IMR-90 (cell line): ENCODE measurements around the gene SGPL1. TPM values are rescaled to one million over a fixed set of nuclear protein-coding genes. Genes with fewer than 3 reads are reported as not detected.

Experiments used
- ATAC-seq: fragments of 200-7000 bp; cut with Tn5 transposase; 2 replicates; pipeline ENCODE4 v1.9.1; 2020; ENCODE audit warnings: low read depth, mild to moderate bottlenecking, moderate library complexity
- BruUV-seq: library from RNA; stranded (reverse); fragments of 400-500 nt; replicated peaks from 2 replicates; lab custom pipeline; 2021; lab: Mats Ljungman, UMichigan
- CTCF ChIA-PET: fragments of 300-600 bp; formaldehyde crosslinking; extraction: SDS; loops from one replicate; lab custom pipeline; 2021; ENCODE audit warnings: antibody characterized with exemption; lab: Yijun Ruan, JAX
- POLR2A ChIA-PET: fragments of 300-600 bp; sonication (Branson Sonifier 250); formaldehyde crosslinking; loops from one replicate; lab custom pipeline; 2022; ENCODE audit warnings: antibody characterized with exemption; ENCODE audit not compliant: unreplicated experiment; lab: Charles Lee
- DNase-seq: peaks from one replicate; pipeline ENCODE4 v3.0.0; 2013
- H2AFZ ChIP-seq: replicated peaks from 2 replicates; pipeline ENCODE3; 2013; ENCODE audit warnings: low read length, mild to moderate bottlenecking; ENCODE audit not compliant: poor library complexity
- H2AK5ac ChIP-seq: 2 replicates; pipeline ENCODE4 v1.6.1; 2013; ENCODE audit warnings: low read depth, low read length, inconsistent platforms
- H2AK9ac ChIP-seq: replicated peaks from 2 replicates; pipeline ENCODE3; 2013; ENCODE audit warnings: mild to moderate bottlenecking, low read depth, low read length, moderate library complexity; ENCODE audit not compliant: poor library complexity
- H2BK120ac ChIP-seq: 2 replicates; pipeline ENCODE4 v1.6.1; 2013; ENCODE audit warnings: low read depth, low read length, inconsistent platforms
- H2BK15ac ChIP-seq: 3 replicates; pipeline ENCODE4 v1.6.1; 2013; ENCODE audit warnings: low read depth, low read length, inconsistent platforms
- H2BK20ac ChIP-seq: 2 replicates; pipeline ENCODE4 v1.6.1; 2013; ENCODE audit warnings: low read depth, mild to moderate bottlenecking, inconsistent platforms, low read length, moderate library complexity
- H2BK5ac ChIP-seq: 2 replicates; pipeline ENCODE4 v1.6.1; 2013; ENCODE audit warnings: mild to moderate bottlenecking, low read depth, low read length, inconsistent platforms; ENCODE audit not compliant: poor library complexity, severe bottlenecking
- H3K14ac ChIP-seq: replicated peaks from 2 replicates; pipeline ENCODE4 v1.6.1; 2013; ENCODE audit warnings: low read depth, low read length, inconsistent platforms
- H3K18ac ChIP-seq: 2 replicates; pipeline ENCODE4 v1.6.1; 2013; ENCODE audit warnings: low read depth, low read length, control low read depth
- H3K23ac ChIP-seq: 2 replicates; pipeline ENCODE4 v1.6.1; 2013; ENCODE audit warnings: low read depth, low read length, inconsistent platforms
- H3K27ac ChIP-seq: 2 replicates; pipeline ENCODE4 v1.5.1; 2013; ENCODE audit warnings: mild to moderate bottlenecking, control low read depth, low read length; ENCODE audit not compliant: insufficient read depth
- H3K27me3 ChIP-seq: 2 replicates; pipeline ENCODE4 v1.6.1; 2013; ENCODE audit warnings: low read length; ENCODE audit not compliant: control insufficient read depth, insufficient read depth
- H3K36me3 ChIP-seq: 2 replicates; pipeline ENCODE4 v1.6.1; 2013; ENCODE audit warnings: low read length, mixed read lengths; ENCODE audit not compliant: control insufficient read depth, insufficient read depth
- H3K4ac ChIP-seq: 2 replicates; pipeline ENCODE4 v1.6.1; 2013; ENCODE audit warnings: low read depth, low read length, inconsistent platforms
- H3K4me1 ChIP-seq: 2 replicates; pipeline ENCODE4 v1.6.1; 2013; ENCODE audit warnings: low read length, mixed read lengths; ENCODE audit not compliant: control insufficient read depth, insufficient read depth
- H3K4me2 ChIP-seq: 2 replicates; pipeline ENCODE4 v1.6.1; 2013; ENCODE audit warnings: low read depth, mild to moderate bottlenecking, control low read depth, low read length, moderate library complexity
- H3K4me3 ChIP-seq: 2 replicates; pipeline ENCODE4 v1.5.1; 2013; ENCODE audit warnings: low read depth, mild to moderate bottlenecking, control low read depth, low read length, moderate library complexity; ENCODE audit not compliant: insufficient read depth
- H3K56ac ChIP-seq: 2 replicates; pipeline ENCODE4 v1.6.1; 2013; ENCODE audit warnings: low read length, inconsistent platforms; ENCODE audit not compliant: insufficient read depth; ENCODE audit errors: extremely low read depth
- H3K79me1 ChIP-seq, 2 experiments: 2 replicates each; pipeline ENCODE4 v1.6.1; 2013; ENCODE audit warnings: low read length in 2 of 2, inconsistent platforms in 1 of 2, low read depth in 1 of 2
- H3K9ac ChIP-seq: 2 replicates; pipeline ENCODE4 v1.6.1; 2013; ENCODE audit warnings: low read depth, low read length, control low read depth
- H3K9me1 ChIP-seq: 2 replicates; pipeline ENCODE4 v1.6.1; 2013; ENCODE audit warnings: low read length, inconsistent platforms; ENCODE audit not compliant: insufficient read depth
- H3K9me3 ChIP-seq: 2 replicates; pipeline ENCODE4 v1.6.1; 2013; ENCODE audit warnings: low read length; ENCODE audit not compliant: control insufficient read depth, insufficient read depth
- H4K20me1 ChIP-seq: 2 replicates; pipeline ENCODE4 v1.6.1; 2013; ENCODE audit warnings: low read length, inconsistent platforms; ENCODE audit not compliant: insufficient read depth
- H4K5ac ChIP-seq: 2 replicates; pipeline ENCODE4 v1.6.1; 2013; ENCODE audit warnings: mild to moderate bottlenecking, low read depth, low read length, control low read depth
- H4K8ac ChIP-seq, 2 experiments: 2 replicates each; pipeline ENCODE4 v1.6.1; 2013; ENCODE audit warnings: low read depth in 2 of 2, low read length in 2 of 2, control low read depth in 1 of 2, inconsistent platforms in 1 of 2
- H4K91ac ChIP-seq: 2 replicates; pipeline ENCODE4 v1.6.1; 2013; ENCODE audit warnings: low read depth, low read length, inconsistent platforms; ENCODE audit not compliant: insufficient read depth
- BHLHE40 ChIP-seq: fragments of 150-350 bp; IDR thresholded peaks from 2 replicates; pipeline ENCODE4 v1.6.1; 2016; ENCODE audit warnings: mild to moderate bottlenecking, low read depth, low read length
- CEBPB ChIP-seq: IDR thresholded peaks from 2 replicates; pipeline ENCODE4 v1.6.1; 2012; ENCODE audit warnings: low read depth, low read length, improper control_type of control experiment
- CHD1 ChIP-seq: IDR thresholded peaks from 2 replicates; pipeline ENCODE4 v1.6.1; 2012; ENCODE audit warnings: low read depth, low read length, improper control_type of control experiment
- CTCF ChIP-seq: conservative IDR thresholded peaks from 2 replicates; pipeline ENCODE4 v1.5.1; 2012; ENCODE audit warnings: mild to moderate bottlenecking, low read depth, low read length, improper control_type of control experiment
- ELK1 ChIP-seq: fragments of 150-350 bp; IDR thresholded peaks from 2 replicates; pipeline ENCODE4 v1.6.1; 2016; ENCODE audit warnings: low read depth, mild to moderate bottlenecking, low read length, moderate library complexity, borderline replicate concordance
- FOS ChIP-seq: fragments of 150-350 bp; IDR thresholded peaks from 2 replicates; pipeline ENCODE4 v1.6.1; 2016; ENCODE audit warnings: low read depth, low read length
- MAFK ChIP-seq: IDR thresholded peaks from 2 replicates; pipeline ENCODE4 v1.6.1; 2012; ENCODE audit warnings: low read depth, low read length, improper control_type of control experiment
- MAZ ChIP-seq: IDR thresholded peaks from 2 replicates; pipeline ENCODE4 v1.6.1; 2012; ENCODE audit warnings: low read depth, mild to moderate bottlenecking, low read length, improper control_type of control experiment, moderate library complexity, borderline replicate concordance
- MXI1 ChIP-seq: IDR thresholded peaks from 2 replicates; pipeline ENCODE4 v1.6.1; 2012; ENCODE audit warnings: low read depth, mild to moderate bottlenecking, low read length, moderate library complexity, borderline replicate concordance
- NFE2L2 ChIP-seq: fragments of 150-350 bp; IDR thresholded peaks from 2 replicates; pipeline ENCODE4 v1.6.1; 2016; ENCODE audit warnings: low read depth, mild to moderate bottlenecking, low read length
- POLR2A ChIP-seq: IDR thresholded peaks from 2 replicates; pipeline ENCODE4 v1.6.1; 2012; ENCODE audit warnings: mild to moderate bottlenecking, low read depth, low read length
- RAD21 ChIP-seq: IDR thresholded peaks from 2 replicates; pipeline ENCODE4 v1.6.1; 2012; ENCODE audit warnings: low read length, improper control_type of control experiment
- RCOR1 ChIP-seq: IDR thresholded peaks from 2 replicates; pipeline ENCODE4 v1.6.1; 2012; ENCODE audit warnings: mild to moderate bottlenecking, low read length, improper control_type of control experiment; ENCODE audit not compliant: insufficient replicate concordance
- RFX5 ChIP-seq: IDR thresholded peaks from 2 replicates; pipeline ENCODE4 v1.8.0; 2012; ENCODE audit warnings: low read depth, mild to moderate bottlenecking, low read length, moderate library complexity
- SMC3 ChIP-seq: fragments of 150-350 bp; IDR thresholded peaks from 2 replicates; pipeline ENCODE4 v1.6.1; 2016; ENCODE audit warnings: low read depth, mild to moderate bottlenecking, antibody characterized with exemption, low read length, moderate library complexity
- WGBS, 2 experiments: methylation state at CpG; one replicate each; pipeline versions ENCODE4 v1.1.5 to v1.1.7; 2013; ENCODE audit warnings: missing lambda C conversion rate in 2 of 2; ENCODE audit not compliant: insufficient read length in 1 of 2; ENCODE audit errors: extremely low coverage in 2 of 2; 5-methylcytosine and 5-hydroxymethylcytosine counted together
- dilution Hi-C: fragments of 300-500 bp; cut with HindIII; formaldehyde crosslinking; loops from one replicate; pipeline ENCODE4 v1.14.3; 2018; ENCODE audit warnings: low sequenced_read_pairs; ENCODE audit not compliant: unreplicated experiment
- in situ Hi-C: fragments of 300-500 bp; cut with MboI; formaldehyde crosslinking; loops from 3 replicates; pipeline ENCODE4 v1.14.3; 2019; ENCODE audit warnings: low sequenced_read_pairs, inconsistent platforms, mixed read lengths
- intact Hi-C: fragments of 100-400 bp; cut with micrococcal nuclease; formaldehyde crosslinking; loops from 2 replicates; pipeline ENCODE4 v1.10.0; 2022
- polyA plus RNA-seq, 3 experiments: library from polyadenylated mRNA; depleted of rRNA; stranded (reverse); fragments of >200 nt; gene quantifications; 2 replicates each; pipeline ENCODE4 v1.2.3, GENCODE V29; 2012; ENCODE audit warnings: low replicate concordance in 1 of 3
- total RNA-seq: library from RNA; depleted of rRNA; stranded (reverse); fragments of >200 nt; gene quantifications from 2 replicates; pipeline ENCODE4 v1.2.3, GENCODE V29; 2012
- TF ChIP-seq, protein P1 (sequence below): fragments of 150-350 bp; IDR thresholded peaks from 2 replicates; pipeline ENCODE4 v1.6.1; 2017; ENCODE audit warnings: mild to moderate bottlenecking, antibody characterized with exemption, low read length, low read depth

The SGPL1 gene
- total and polyA plus RNA-seq, 2 of the 4 experiments (the other 2 are of a cell fraction): 12.2 to 26.7 TPM

GRCh38 chr10:70797840-70798239 lies 17.9 kb upstream of the SGPL1 start:
- H3K4ac ChIP-seq: no peak overlapping the region
- no peak overlapping the region for H2BK20ac ChIP-seq
- no peak for ATAC-seq
- no peak for DNase-seq
- no peak overlapping the region for H3K14ac ChIP-seq
- H2BK5ac ChIP-seq: no peak overlapping the region
- no peak overlapping the region for H4K91ac ChIP-seq
- intact Hi-C loops (no loop called here), in situ Hi-C loops (no loop called here), dilution Hi-C loops (no loop called here)
- CTCF ChIA-PET: no interaction called here
- BruUV-seq: no TSS peak
- no peak overlapping the region for H2BK120ac ChIP-seq
- H3K9ac ChIP-seq: no peak overlapping the region
- no peak overlapping the region for H3K27ac ChIP-seq
- H3K4me2 ChIP-seq: no peak overlapping the region
- no peaks in the 10 kb centered on the region for H3K79me1 ChIP-seq
- H3K56ac ChIP-seq: no peak overlapping the region
- H2BK15ac ChIP-seq: no peak overlapping the region
- H2AFZ ChIP-seq: no peak overlapping the region
- H3K36me3 ChIP-seq: no peaks in the 10 kb centered on the region
- 0 out of 2 replicates have a peak, but pooled peaks cover 6% of the 10 kb centered on the region for H3K9me3 ChIP-seq
- H4K5ac ChIP-seq: no peak overlapping the region
- H3K4me1 ChIP-seq: no peaks in the 10 kb centered on the region
- no peak overlapping the region for H3K23ac ChIP-seq
- H4K8ac ChIP-seq: no peak overlapping the region
- H3K9me1 ChIP-seq: no peaks in the 10 kb centered on the region
- no peak overlapping the region for H3K4me3 ChIP-seq
- WGBS, 2 experiments: no CpG with 5 or more reads among the region's 7 CpGs
- no peak overlapping the region for H3K18ac ChIP-seq
- H4K20me1 ChIP-seq: no peaks in the 10 kb centered on the region
- POLR2A ChIA-PET: no interaction called here
- H2AK9ac ChIP-seq: no peak overlapping the region
- H3K27me3 ChIP-seq: peaks cover 47% of the 10 kb centered on the region
- TF ChIP-seq FOS (no peak), RCOR1 (no peak), ELK1 (no peak), CHD1 (no peak), BHLHE40 (no peak), RAD21 (no peak), MXI1 (no peak), MAZ (no peak), NFE2L2 (no peak), CEBPB (no peak), POLR2A (no peak), RFX5 (no peak), CTCF (no peak), SMC3 (no peak), MAFK (no peak)
- TF ChIP-seq, protein P1, sequence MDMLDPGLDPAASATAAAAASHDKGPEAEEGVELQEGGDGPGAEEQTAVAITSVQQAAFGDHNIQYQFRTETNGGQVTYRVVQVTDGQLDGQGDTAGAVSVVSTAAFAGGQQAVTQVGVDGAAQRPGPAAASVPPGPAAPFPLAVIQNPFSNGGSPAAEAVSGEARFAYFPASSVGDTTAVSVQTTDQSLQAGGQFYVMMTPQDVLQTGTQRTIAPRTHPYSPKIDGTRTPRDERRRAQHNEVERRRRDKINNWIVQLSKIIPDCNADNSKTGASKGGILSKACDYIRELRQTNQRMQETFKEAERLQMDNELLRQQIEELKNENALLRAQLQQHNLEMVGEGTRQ: no peak
- no peak overlapping the region for H2AK5ac ChIP-seq
